ENCODE data around the gene ISG15. TPM values are rescaled to one million over a fixed set of nuclear protein-coding genes. Genes with fewer than 3 reads are reported as not detected.
"Not testable (repeated sequence)": the region's sequence is repeated elsewhere in the genome, so short reads cannot be mapped to it uniquely, and the experiment has no call there.

ISG15 gene
- total and polyA plus RNA-seq, 9 of the 15 experiments (the other 6 are each of a cell fraction or from before 2014, with no cell fraction given) = 0.40 to 58.3 (median 12.2) TPM

DNA sequence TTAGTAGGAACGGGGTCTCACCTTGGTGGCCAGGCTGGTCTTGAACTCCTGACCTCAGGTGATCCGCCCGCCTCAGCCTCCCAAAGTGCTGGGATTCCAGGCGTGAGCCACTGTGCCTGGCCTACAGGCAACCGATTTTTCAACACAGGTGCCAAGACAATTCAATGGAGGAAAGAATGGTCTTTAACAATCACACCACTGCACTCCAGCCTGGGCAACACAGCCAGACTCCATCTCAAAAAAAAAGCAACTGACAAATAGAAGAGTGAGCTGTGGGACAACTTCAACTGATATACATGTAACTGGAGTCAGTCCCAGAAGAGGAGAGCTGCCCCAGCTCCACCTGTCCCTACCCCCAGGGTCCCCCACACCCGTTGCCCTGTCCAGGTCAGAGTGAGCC lies 18.8 kb upstream of the ISG15 start:
- H3K9me3 ChIP-seq (replicated peaks; ENCODE audit: control insufficient read depth, insufficient read depth, low read depth, low read length); H3K36me3 ChIP-seq (ENCODE audit: control insufficient read depth, insufficient read depth, low read length); FAIRE-seq; H3K4me2 ChIP-seq (ENCODE audit: insufficient read depth, low read length); H3K4me3 ChIP-seq; ATAC-seq; H3K27ac ChIP-seq (ENCODE audit: extremely low read depth, low read depth, low read length); H4K20me1 ChIP-seq (replicated peaks; ENCODE audit: control insufficient read depth, insufficient read depth, low read length); H3K9ac ChIP-seq (ENCODE audit: insufficient read depth in 1 of 2, low read depth in 2 of 2, low read length in 2 of 2); H2AFZ ChIP-seq (ENCODE audit: low read depth, low read length); BruUV-seq (replicated peaks); in situ Hi-C loops (cut with MboI); CTCF ChIA-PET (ENCODE audit: low intra/inter-chr PET ratio); intact Hi-C loops (cut with micrococcal nuclease); H3K9me1 ChIP-seq (ENCODE audit: control insufficient read depth, insufficient read depth, low read length); DNase-seq (ENCODE audit: extremely low read depth in 1 of 4, low spot score in 3 of 4); H3K79me2 ChIP-seq (ENCODE audit: control insufficient read depth, insufficient read depth, low read length): not testable (repeated sequence)
- peaks cover 0 to 45% of the 10 kb centered on the region in 2 experiments; a peak in 3 of 5 replicates for H3K4me1 ChIP-seq (replicated peaks in 1 of 2; ENCODE audit: control insufficient read depth in 2 of 2, insufficient read depth in 2 of 2, low read length in 2 of 2)
- 0 out of 2 replicates have a peak, but pooled peaks have one; percentile 40 for TF ChIP-seq ZNF121 (CRISPR knock-in tag; conservative IDR thresholded peaks at IDR 0.05)
- H3K27me3 ChIP-seq (ENCODE audit: control insufficient read depth in 2 of 2, insufficient read depth in 2 of 2, low read length in 2 of 2) = peaks cover 2 to 15% of the 10 kb centered on the region in 2 experiments; a peak in 4 of 5 replicates
- POLR2A ChIA-PET = interaction anchor here (0.7 to 1.5 kb wide), 2 partner anchors 11 to 52 kb away, joined by 3 to 5 read pairs; no protein-coding TSS in a partner anchor
- 19% methylated on average over 5 of the region's 6 CpGs for WGBS (ENCODE audit: insufficient coverage, low coverage, missing lambda C conversion rate)

GRCh38 chr1:995665-996633 lies 17.3 kb upstream of the ISG15 start:
- 11% methylated on average over 25 of the region's 30 CpGs for WGBS (ENCODE audit: insufficient coverage, low coverage, missing lambda C conversion rate)
- H3K79me2 ChIP-seq (ENCODE audit: control insufficient read depth, insufficient read depth, low read length) = peaks cover 8% of the 10 kb centered on the region; the same call in 2 of the 3 replicates
- no peak overlapping the region for H3K4me2 ChIP-seq (ENCODE audit: insufficient read depth, low read length)
- H3K36me3 ChIP-seq (ENCODE audit: control insufficient read depth, insufficient read depth, low read length) = no peaks in the 10 kb centered on the region
- no peak overlapping the region for H3K9ac ChIP-seq (ENCODE audit: insufficient read depth in 1 of 2, low read depth in 2 of 2, low read length in 2 of 2)
- intact Hi-C loops (cut with micrococcal nuclease) (no loop called here), in situ Hi-C loops (cut with MboI) (no loop called here)
- H3K4me3 ChIP-seq = no peak overlapping the region
- H3K4me1 ChIP-seq (replicated peaks in 1 of 2; ENCODE audit: control insufficient read depth in 2 of 2, insufficient read depth in 2 of 2, low read length in 2 of 2) = peaks cover 3 to 59% of the 10 kb centered on the region in 2 experiments; a peak in 4 of 5 replicates
- ATAC-seq (no peak), FAIRE-seq (no peak), DNase-seq (ENCODE audit: extremely low read depth in 1 of 4, low spot score in 3 of 4) (peak in 1 of 4 experiments; percentile 16)
- no peaks in the 10 kb centered on the region for H3K9me3 ChIP-seq (replicated peaks; ENCODE audit: control insufficient read depth, insufficient read depth, low read depth, low read length)
- BruUV-seq (replicated peaks) = no TSS peak
- H4K20me1 ChIP-seq (replicated peaks; ENCODE audit: control insufficient read depth, insufficient read depth, low read length) = peaks cover 9% of the 10 kb centered on the region; the same call in 1 of the 2 replicates
- no peak overlapping the region for H3K27ac ChIP-seq (ENCODE audit: extremely low read depth, low read depth, low read length)
- ChIA-PET CTCF (ENCODE audit: low intra/inter-chr PET ratio) (no interaction called here), POLR2A (interaction anchor here (0.7 to 1.9 kb wide), 4 partner anchors 9 to 13 kb away, joined by 4 to 8 read pairs (median 6); partner anchors contain the start of gene PERM1)
- no peaks in the 10 kb centered on the region for H3K9me1 ChIP-seq (ENCODE audit: control insufficient read depth, insufficient read depth, low read length)
- no peak overlapping the region for H2AFZ ChIP-seq (ENCODE audit: low read depth, low read length)
- H3K27me3 ChIP-seq (ENCODE audit: control insufficient read depth in 2 of 2, insufficient read depth in 2 of 2, low read length in 2 of 2) = peaks cover 0 to 8% of the 10 kb centered on the region in 2 experiments; a peak in 2 of 5 replicates
- no peak for TF ChIP-seq RBM22 (IDR thresholded peaks at IDR 0.05; ENCODE audit: low read depth, low read length, poor library complexity, severe bottlenecking)
- TF ChIP-seq SMARCA5 (IDR thresholded peaks at IDR 0.05) = no peak
- no peak for TF ChIP-seq POLR2B (IDR thresholded peaks at IDR 0.05; ENCODE audit: low read depth, partially characterized antibody)
- peak; percentile 26; the same call in 1 of the 2 replicates for TF ChIP-seq VEZF1 (CRISPR knock-in tag; IDR thresholded peaks at IDR 0.05)
- peak; percentile 37; the same call in 1 of the 2 replicates for TF ChIP-seq POLR2G (IDR thresholded peaks at IDR 0.05; ENCODE audit: low read depth, low read length)
- TF ChIP-seq, protein P1, sequence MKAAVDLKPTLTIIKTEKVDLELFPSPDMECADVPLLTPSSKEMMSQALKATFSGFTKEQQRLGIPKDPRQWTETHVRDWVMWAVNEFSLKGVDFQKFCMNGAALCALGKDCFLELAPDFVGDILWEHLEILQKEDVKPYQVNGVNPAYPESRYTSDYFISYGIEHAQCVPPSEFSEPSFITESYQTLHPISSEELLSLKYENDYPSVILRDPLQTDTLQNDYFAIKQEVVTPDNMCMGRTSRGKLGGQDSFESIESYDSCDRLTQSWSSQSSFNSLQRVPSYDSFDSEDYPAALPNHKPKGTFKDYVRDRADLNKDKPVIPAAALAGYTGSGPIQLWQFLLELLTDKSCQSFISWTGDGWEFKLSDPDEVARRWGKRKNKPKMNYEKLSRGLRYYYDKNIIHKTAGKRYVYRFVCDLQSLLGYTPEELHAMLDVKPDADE (conservative IDR thresholded peaks at IDR 0.05; ENCODE audit: control insufficient read depth, low read depth, low read length) = no peak
- TF ChIP-seq BCL6 (CRISPR knock-in tag; IDR thresholded peaks at IDR 0.05) = no peak
